Muscle of back (tissue), 13 donors: ENCODE measurements around the gene RNF20. TPM values are rescaled to one million over a fixed set of nuclear protein-coding genes. Genes with fewer than 3 reads are reported as not detected.
"Not testable (repeated sequence)": the region's sequence is repeated elsewhere in the genome, so short reads cannot be mapped to it uniquely, and the experiment has no call there.

Experiments used
- DNase-seq, 3 donors: peaks; one replicate each; pipeline versions ENCODE4 v3.0.0 to v3.0.0-alpha.2; 2013
- long read RNA-seq, 9 donors: transcript quantifications; one replicate each; lab custom pipeline, GENCODE V29; 2026
- polyA plus RNA-seq, 10 donors: library from polyadenylated mRNA; unstranded; fragments of 120-200 nt; gene quantifications; one replicate each; pipeline ENCODE4 v1.2.1, GENCODE V29; 2013; ENCODE audit not compliant: insufficient read length in 10 of 10

The RNF20 gene
- polyA plus RNA-seq = 10 to 100 TPM; 31.5 to 45.1 (median 36.3) TPM
- long read RNA-seq, donor 1, partial matches to known transcripts = 7 of 8 reads
- long read RNA-seq, donor 1, other reads (novel, unspliced or antisense) = 0 of 8 reads
- long read RNA-seq, donor 2, partial matches to known transcripts = 0 of 1 reads
- long read RNA-seq, donor 2, other reads (novel, unspliced or antisense) = 0 of 1 reads
- long read RNA-seq, donor 3 = 0 reads
- long read RNA-seq, donor 4, partial matches to known transcripts = 14 of 14 reads
- long read RNA-seq, donor 4, other reads (novel, unspliced or antisense) = 0 of 14 reads
- long read RNA-seq, donor 5 = 0 reads
- long read RNA-seq, donor 6 = 0 reads
- long read RNA-seq, donor 7, partial matches to known transcripts = 17 of 18 reads
- long read RNA-seq, donor 7, other reads (novel, unspliced or antisense) = 0 of 18 reads
- long read RNA-seq, donor 8 = 0 reads
- long read RNA-seq, donor 9, partial matches to known transcripts = 0 of 1 reads
- long read RNA-seq, donor 9, other reads (novel, unspliced or antisense) = 0 of 1 reads

DNA sequence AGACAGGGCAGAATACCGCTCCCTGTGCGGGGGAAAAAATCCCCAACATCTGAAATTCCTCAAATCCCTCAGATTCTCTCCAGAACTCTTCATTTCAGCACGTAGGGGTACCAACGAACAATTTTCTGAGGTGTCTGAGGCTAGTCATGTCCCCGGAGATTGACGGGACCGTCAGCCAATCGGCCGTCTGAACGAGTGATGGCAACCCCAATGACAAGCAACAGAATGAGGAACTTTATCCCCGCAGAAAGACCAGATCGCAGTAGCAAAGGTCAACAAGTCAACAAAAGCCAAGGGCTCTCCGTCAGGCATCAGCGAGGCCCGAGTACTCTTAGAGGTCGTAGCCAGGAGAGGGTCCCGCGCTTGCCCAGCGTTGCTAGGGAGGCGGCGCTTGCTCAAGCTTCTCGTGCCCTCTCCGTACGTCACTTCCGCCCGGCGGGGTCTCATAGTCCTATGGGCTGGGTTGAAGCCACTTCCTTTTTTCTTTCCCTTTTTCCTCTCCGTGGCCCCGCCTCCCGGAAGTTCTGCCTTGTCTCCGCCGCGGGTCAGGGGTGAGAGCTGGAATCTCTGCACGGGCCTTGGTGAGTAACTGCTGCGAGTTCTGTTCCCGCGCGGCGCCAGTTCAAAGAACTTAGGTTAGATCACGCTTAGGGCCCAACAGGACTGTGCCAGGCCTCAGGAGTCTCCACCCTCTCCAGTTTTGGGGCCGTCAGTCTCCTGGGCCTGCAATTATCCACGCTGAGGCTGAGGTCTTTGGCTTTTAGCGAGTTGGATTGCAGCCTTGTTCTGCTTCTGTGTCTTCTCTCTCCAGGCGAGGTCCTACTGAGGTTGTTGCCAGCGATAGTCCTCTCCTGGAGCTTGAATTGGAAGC lies at the start of gene RNF20:
Gene RNF20, plus strand, starts transcription at position 520 of the 871 bp plus-strand sequence. CDS start 1,571 bp downstream, outside the sequence.
- DNase-seq = peak; percentile 99 to 100 (median 99)

GRCh38 chr9:101484046-101484445 lies 49.6 kb upstream of the RNF20 start:
- no peak for DNase-seq

DNA sequence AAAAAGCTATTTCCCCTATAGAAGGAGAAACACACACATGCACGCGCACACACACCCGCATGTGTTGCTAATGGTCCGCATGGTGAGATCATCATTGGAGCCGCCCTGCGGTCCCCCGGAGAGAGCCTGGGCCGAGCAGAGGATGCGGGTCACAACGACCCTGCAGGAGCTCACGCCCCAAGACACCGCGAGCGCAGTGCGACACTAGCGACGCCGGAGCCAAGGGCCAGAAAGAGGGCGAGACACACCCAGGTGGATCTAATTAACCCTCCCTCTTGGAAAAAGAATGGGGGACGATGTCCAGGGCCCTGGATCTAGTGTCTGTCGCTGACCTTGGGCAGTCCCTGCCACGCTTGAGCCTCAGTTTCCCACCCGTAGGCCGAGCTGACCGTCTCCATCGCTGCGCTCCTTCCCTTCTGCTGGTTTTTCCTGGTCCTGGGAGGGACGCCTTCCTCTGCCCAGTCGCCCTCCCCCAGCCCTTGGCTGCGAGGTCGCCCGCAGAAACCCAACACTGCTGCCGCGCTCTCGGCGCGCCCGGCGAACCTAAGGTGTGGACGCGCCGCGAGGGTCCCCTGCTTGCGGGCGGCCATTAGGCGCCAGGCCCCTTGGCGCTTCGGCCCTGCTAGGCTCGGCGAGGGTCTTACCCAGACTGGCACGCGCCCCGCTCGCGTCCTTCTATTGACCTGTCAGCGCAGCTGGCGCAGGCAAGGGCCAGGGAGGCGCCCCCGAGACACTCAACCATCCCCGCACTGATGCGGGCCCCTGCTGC lies 47.5 kb upstream of the RNF20 start:
- peak; percentile 19 to 75 (median 21) for DNase-seq

DNA sequence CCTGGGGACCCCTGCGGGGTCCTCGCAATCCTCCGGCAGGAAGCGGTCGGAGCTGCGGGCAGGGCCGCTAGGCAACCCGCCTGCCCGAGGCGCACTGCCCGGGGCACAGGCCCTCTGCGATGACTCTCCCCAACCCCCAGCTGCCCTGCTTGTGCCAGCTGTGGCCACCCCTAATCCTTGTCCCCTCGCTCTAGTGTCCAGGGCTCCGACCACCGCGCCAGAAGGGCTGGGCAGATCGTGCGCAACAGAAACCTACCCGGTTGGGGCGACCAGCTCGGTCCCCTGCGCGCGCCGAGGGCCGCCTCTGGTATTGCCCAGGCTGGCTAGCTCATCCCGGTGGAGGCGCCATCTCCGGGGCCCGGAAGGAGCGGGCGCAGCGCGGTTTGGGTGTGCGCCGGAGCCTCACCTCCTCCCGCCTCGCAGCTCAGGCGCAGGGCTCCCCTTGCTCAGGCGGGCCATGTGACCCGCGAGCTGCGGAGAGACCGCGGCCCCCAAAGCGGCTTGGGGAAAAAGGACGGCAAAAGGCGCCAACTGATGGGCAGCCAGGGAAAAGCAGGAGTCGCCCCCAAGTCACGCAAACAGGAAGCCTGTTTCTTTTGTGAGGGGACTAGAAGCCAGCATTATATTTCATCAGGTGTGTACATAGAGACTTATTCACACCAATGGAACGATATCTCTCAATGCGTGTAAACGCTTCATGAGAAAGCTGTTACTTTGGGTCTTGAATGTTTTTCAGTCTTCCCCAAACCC lies 46.8 kb upstream of the RNF20 start:
- DNase-seq = peak in 2 of 3 donors; percentile 39 to 49

- no peak for DNase-seq
Measured at GRCh38 chr9:101487443-101487840, 46.2 kb upstream of the RNF20 start.

- DNase-seq = peak in 2 of 3 donors; percentile 14 to 27
Measured at GRCh38 chr9:101495810-101496209, 37.8 kb upstream of the RNF20 start.

- DNase-seq = no peak
Measured at GRCh38 chr9:101498323-101498722, 35.3 kb upstream of the RNF20 start.

GRCh38 chr9:101504188-101504587 lies 29.5 kb upstream of the RNF20 start:
- no peak for DNase-seq

GRCh38 chr9:101508211-101508610 lies 25.4 kb upstream of the RNF20 start:
- DNase-seq = peak in 1 of 3 donors; percentile 51

DNA sequence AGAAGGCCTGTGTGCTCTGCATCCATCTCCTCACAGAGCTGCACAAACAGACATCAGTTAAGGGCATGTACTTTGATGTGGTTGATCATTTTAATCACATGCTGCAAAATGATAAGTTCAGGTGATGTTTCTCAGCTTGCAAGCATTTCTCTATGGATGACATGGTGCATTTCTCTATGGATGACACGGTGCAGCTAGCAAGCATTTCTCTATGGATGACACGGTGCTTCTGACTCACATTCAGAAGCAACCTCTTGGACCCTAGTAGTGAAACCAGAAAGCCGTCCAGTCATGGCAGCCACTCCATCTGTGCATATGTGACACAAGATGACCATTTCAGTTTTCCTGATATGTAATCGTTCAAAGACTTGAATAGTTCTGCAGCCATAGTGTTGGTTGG lies 24.1 kb upstream of the RNF20 start:
- DNase-seq = no peak

GRCh38 chr9:101510459-101510858 lies 23.2 kb upstream of the RNF20 start:
- DNase-seq = no peak

- DNase-seq = no peak
Measured at GRCh38 chr9:101511009-101511408, 22.6 kb upstream of the RNF20 start.

- no peak for DNase-seq
Measured at GRCh38 chr9:101512116-101512515, 21.5 kb upstream of the RNF20 start.

- no peak for DNase-seq
Measured at GRCh38 chr9:101513351-101513750, 20.3 kb upstream of the RNF20 start.

DNA sequence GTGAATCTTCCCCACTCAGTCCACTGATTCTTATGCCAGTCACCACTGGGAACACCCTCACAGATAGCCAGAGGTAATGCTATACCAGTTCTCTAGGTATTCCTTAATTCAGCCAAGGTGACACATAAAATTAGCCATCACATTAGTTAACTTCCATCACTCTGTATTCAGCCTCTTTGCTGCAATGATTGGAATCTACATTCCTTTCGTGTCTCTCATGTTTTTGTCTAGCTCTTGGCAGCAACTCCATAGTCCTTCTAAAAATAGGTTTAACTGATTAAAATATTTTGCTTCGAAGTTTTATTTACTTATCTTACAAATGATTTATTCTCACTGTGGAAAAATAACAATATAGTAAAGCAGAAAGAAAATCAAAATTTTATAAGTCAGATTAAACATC lies 19.6 kb upstream of the RNF20 start:
- DNase-seq = peak in 1 of 3 donors; percentile 68

DNA sequence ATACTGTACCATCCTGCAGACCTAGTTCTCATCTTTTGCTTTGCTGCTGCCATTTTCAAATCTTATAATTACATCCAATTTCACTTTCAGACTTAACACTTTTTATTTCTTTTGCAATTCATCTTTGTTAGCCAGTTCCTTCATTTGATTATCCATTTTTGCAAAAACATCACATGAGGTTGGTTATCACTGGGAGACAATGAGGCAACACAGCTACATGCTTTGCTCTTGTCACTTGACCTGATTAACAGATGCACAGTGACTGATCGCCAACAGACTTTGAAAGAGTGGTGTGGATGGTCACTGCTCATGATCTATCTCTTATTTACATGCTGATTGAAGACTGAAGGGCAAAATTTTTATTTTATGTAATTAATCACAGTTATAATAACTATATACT lies 17.0 kb upstream of the RNF20 start:
- no peak for DNase-seq

DNA sequence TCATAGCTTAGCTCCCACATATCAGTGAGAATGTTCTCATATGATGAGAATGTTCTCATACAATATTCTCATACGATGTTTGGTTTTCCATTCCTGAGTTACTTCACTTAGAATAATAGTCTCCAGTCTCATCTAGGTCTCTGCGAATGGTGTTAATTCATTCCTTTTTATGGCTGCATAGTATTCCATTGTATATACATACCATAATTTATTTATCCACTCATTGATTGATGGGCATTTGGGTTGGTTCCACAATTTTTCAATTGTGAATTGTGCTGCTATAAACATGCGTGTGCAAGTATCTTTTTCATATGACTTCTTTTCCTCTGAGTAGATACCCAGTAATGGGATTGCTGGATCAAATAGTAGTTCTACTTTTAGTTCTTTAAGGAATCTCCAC lies 15.2 kb upstream of the RNF20 start:
- not testable (repeated sequence) for DNase-seq

- no peak for DNase-seq
Measured at GRCh38 chr9:101524371-101524770, 9.3 kb upstream of the RNF20 start.

DNA sequence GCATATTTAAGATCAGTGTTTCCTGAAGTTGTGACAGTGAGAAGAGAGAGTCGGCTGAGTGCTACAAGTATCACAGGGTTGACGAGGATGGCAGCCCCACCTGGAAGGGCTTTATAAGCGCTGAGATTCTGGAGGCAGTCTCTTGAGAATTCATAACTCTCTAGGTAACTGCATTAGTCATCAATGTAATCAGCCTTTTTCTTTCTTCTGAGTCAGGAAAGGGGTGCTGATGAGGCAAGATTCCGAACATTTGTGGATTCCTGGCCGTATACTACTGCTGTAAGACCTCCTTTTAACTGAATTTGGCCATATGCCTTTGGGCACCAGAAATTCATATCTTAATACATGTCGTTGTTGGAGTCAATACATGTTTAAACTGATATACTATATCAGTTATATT lies 6.6 kb upstream of the RNF20 start:
- DNase-seq = no peak

- DNase-seq = no peak
Measured at GRCh38 chr9:101528015-101528414, 5.6 kb upstream of the RNF20 start.
